OCI-LY3 (cell line): ENCODE results near the gene TTLL8.

Source experiments
- H2AFZ ChIP-seq: fragments of 200-600, 300-600 bp; shearing (Covaris generic); 2 replicates; pipeline ENCODE4 v1.6.0; 2014; ENCODE audit warnings: antibody characterized with exemption, low read depth, low read length
- H3K27ac ChIP-seq: fragments of 200-600, 300-600 bp; sonication (generic); 2 replicates; pipeline ENCODE4 v1.5.1; 2014; ENCODE audit warnings: mild to moderate bottlenecking, low read length, moderate library complexity, mixed read lengths
- H3K27me3 ChIP-seq: fragments of 200-600, 300-600 bp; sonication (generic); 2 replicates; pipeline ENCODE4 v1.6.1; 2014; ENCODE audit warnings: low read depth, low read length, mixed read lengths
- H3K36me3 ChIP-seq: fragments of 200-600, 300-600 bp; sonication (generic); replicated peaks from 2 replicates; pipeline ENCODE3; 2014; ENCODE audit warnings: low read depth, low read length, mixed read lengths
- H3K4me1 ChIP-seq: fragments of 300-600, 200-600 bp; sonication (generic); 2 replicates; pipeline ENCODE4 v1.6.1; 2014; ENCODE audit warnings: low read length, mixed read lengths
- H3K4me2 ChIP-seq: fragments of 200-600, 300-600 bp; sonication (generic); 2 replicates; pipeline ENCODE4 v1.6.1; 2014; ENCODE audit warnings: low read length, mixed read lengths
- H3K4me3 ChIP-seq: fragments of 300-600, 200-600 bp; sonication (generic); 2 replicates; pipeline ENCODE4 v1.5.1; 2014; ENCODE audit warnings: antibody characterized with exemption, mild to moderate bottlenecking, low read length, moderate library complexity
- H3K79me2 ChIP-seq: fragments of 300-600, 200-600 bp; shearing (Covaris generic); 2 replicates; pipeline ENCODE4 v1.6.1; 2014; ENCODE audit warnings: mild to moderate bottlenecking, low read length, mixed read lengths
- H3K9ac ChIP-seq: fragments of 300-600, 200-600 bp; shearing (Covaris generic); 2 replicates; pipeline ENCODE4 v1.6.0; 2014; ENCODE audit warnings: mild to moderate bottlenecking, low read length, moderate library complexity
- H3K9me3 ChIP-seq: fragments of 200-600, 300-600 bp; shearing (Covaris generic); 2 replicates; pipeline ENCODE4 v1.6.1; 2014; ENCODE audit warnings: low read length, mixed read lengths; ENCODE audit not compliant: insufficient read depth
- H4K20me1 ChIP-seq: fragments of 200-600, 300-600 bp; sonication (generic); 2 replicates; pipeline ENCODE4 v1.6.1; 2016; ENCODE audit warnings: low read length, mixed read lengths; ENCODE audit not compliant: insufficient read depth
- EZH2phosphoT487 ChIP-seq: fragments of 200-600 bp; shearing (Covaris generic); IDR thresholded peaks from 2 replicates; pipeline ENCODE4 v1.6.1; 2018; ENCODE audit warnings: antibody characterized with exemption, mixed run types, low read depth
- TF ChIP-seq, protein P1 (sequence below): fragments of 200-600, 300-600 bp; sonication (generic); IDR thresholded peaks from 2 replicates; pipeline ENCODE4 v1.5.1; 2014; ENCODE audit warnings: antibody characterized with exemption, low read length, low read depth

Gene TTLL8

DNA sequence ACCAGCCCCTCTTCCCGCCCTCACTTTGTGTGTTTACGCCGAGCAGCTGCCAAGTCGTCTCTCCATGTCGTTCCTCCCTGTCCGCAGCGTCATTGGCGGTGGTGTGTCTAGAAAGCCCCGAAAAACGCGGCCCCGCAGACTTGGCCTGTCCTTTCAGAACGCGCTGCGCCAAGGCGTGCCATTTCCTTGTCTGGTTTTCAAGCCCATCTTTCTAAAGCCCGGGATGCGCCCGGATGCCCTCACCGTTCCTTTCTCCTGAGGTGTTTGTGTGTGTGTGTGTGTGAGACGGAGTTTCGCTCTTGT is 32.3 kb upstream of the TTLL8 start:
- no peak overlapping the region for H3K4me3 ChIP-seq
- no peaks in the 10 kb centered on the region for H3K36me3 ChIP-seq
- H3K27ac ChIP-seq: no peak overlapping the region
- no peak overlapping the region for H3K4me2 ChIP-seq
- H3K9ac ChIP-seq: no peak overlapping the region
- no peaks in the 10 kb centered on the region for H3K9me3 ChIP-seq
- TF ChIP-seq, protein P1, sequence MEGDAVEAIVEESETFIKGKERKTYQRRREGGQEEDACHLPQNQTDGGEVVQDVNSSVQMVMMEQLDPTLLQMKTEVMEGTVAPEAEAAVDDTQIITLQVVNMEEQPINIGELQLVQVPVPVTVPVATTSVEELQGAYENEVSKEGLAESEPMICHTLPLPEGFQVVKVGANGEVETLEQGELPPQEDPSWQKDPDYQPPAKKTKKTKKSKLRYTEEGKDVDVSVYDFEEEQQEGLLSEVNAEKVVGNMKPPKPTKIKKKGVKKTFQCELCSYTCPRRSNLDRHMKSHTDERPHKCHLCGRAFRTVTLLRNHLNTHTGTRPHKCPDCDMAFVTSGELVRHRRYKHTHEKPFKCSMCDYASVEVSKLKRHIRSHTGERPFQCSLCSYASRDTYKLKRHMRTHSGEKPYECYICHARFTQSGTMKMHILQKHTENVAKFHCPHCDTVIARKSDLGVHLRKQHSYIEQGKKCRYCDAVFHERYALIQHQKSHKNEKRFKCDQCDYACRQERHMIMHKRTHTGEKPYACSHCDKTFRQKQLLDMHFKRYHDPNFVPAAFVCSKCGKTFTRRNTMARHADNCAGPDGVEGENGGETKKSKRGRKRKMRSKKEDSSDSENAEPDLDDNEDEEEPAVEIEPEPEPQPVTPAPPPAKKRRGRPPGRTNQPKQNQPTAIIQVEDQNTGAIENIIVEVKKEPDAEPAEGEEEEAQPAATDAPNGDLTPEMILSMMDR: no peak
- TF ChIP-seq EZH2phosphoT487: no peak
- H4K20me1 ChIP-seq: no peaks in the 10 kb centered on the region
- H3K27me3 ChIP-seq: no peaks in the 10 kb centered on the region
- H2AFZ ChIP-seq: no peak overlapping the region
- H3K4me1 ChIP-seq: no peaks in the 10 kb centered on the region
- H3K79me2 ChIP-seq: no peaks in the 10 kb centered on the region

DNA sequence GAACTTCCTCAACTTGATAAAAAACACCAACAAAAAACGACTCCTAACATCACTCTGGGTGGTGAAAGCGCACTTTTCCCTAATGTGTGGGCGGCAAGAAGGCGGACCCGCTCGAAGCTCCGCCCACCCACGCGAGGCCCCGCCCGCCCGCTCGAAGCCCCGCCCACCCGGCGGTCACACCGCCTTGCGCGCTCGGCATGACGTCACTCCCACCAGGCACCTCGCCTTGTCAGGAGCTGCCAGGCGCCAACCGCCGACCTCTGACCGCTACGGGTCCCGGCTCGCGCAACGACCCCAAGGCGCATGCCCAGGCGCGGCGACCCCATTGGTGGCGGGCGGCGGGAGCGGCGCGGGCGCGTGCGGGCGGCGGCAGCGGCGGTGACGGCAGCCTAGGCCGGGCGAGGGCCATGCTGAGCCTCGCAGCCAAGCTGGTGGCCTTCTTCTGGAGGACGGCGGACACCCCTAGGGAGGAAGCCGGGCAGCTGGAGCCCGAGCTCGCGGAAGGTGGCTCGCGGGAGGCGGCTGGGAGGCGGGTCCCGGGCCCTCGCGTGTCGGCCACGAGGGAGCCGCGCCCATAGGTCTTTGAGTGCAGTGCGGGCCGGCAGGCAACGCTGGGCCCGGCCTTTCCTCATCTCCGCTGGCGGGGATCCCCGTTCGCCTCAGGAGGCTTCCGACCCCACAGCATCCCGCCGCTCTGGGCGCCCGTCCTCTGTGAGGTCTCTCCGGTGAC is 31.7 kb upstream of the TTLL8 start, which contains the start of gene MOV10L1:
Gene MOV10L1 (plus strand): TSS at position 325 of the 730 bp plus-strand sequence. CDS start 83 bp downstream, at position 408.
- TF ChIP-seq EZH2phosphoT487: no peak
- TF ChIP-seq, protein P1: no peak
- Histone ChIP-seq H3K27ac (no peak within 1 kb of the TSS), H3K9me3 (no peaks in the 10 kb centered on the region), H3K4me3 (no peak within 1 kb of the TSS), H2AFZ (no peak within 1 kb of the TSS), H3K9ac (no peak within 1 kb of the TSS), H3K4me1 (no peaks in the 10 kb centered on the region), H3K36me3 (no peaks in the 10 kb centered on the region), H3K4me2 (no peak within 1 kb of the TSS), H3K79me2 (no peaks in the 10 kb centered on the region), H3K27me3 (no peaks in the 10 kb centered on the region), H4K20me1 (no peaks in the 10 kb centered on the region)

DNA sequence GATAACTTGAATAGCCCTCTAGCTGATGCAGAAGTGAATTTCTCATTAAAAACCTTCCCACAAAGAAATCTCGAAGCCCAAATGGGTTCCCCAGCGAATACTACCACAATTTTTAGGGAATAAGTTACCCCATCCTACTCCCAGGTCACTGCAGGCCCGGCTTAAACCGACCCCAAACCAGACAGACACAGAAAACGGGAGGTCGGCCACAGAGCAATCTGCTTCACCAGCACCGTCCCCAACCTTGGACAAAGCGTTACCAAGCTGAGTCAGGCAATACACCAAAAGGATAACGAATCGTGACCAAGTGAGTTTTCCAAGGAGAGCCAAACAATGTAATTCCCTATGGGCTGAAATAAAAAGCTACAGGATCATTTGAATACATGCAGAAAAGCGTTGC is 31.1 kb upstream of the TTLL8 start:
- no peaks in the 10 kb centered on the region for H3K36me3 ChIP-seq
- no peaks in the 10 kb centered on the region for H3K79me2 ChIP-seq
- H4K20me1 ChIP-seq: no peaks in the 10 kb centered on the region
- no peaks in the 10 kb centered on the region for H3K27me3 ChIP-seq
- H3K9ac ChIP-seq: no peak overlapping the region
- no peak overlapping the region for H3K27ac ChIP-seq
- no peak overlapping the region for H3K4me2 ChIP-seq
- H3K4me1 ChIP-seq: no peaks in the 10 kb centered on the region
- no peak overlapping the region for H3K4me3 ChIP-seq
- TF ChIP-seq, protein P1: no peak
- TF ChIP-seq EZH2phosphoT487: no peak
- H2AFZ ChIP-seq: no peak overlapping the region
- no peaks in the 10 kb centered on the region for H3K9me3 ChIP-seq

DNA sequence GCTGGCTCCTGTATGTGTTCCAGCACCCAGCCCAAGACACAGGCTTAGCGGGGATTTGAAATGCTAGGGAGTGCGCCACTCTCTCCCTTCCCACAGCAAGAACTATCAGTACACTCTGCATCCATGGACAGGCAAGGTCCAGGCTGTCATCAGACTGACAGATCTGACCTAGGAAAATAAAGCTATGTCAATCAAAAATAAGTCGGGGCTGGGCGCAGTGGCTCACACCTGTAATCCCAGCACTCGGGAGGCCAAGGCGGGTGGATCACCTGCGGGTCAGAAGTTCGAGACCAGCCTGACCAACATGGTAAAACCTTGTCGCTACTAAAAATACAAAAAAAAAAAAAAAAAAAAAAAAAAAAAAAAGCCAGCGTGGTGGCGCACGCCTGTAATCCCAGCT is 30.0 kb upstream of the TTLL8 start:
- Histone ChIP-seq H3K27me3 (no peaks in the 10 kb centered on the region), H3K9me3 (no peaks in the 10 kb centered on the region), H3K79me2 (no peaks in the 10 kb centered on the region), H3K36me3 (no peaks in the 10 kb centered on the region), H3K4me3 (no peak overlapping the region), H2AFZ (no peak overlapping the region), H4K20me1 (no peaks in the 10 kb centered on the region), H3K9ac (no peak overlapping the region), H3K27ac (no peak overlapping the region), H3K4me1 (no peaks in the 10 kb centered on the region), H3K4me2 (no peak overlapping the region)
- TF ChIP-seq, protein P1: no peak
- TF ChIP-seq EZH2phosphoT487: no peak
